CD14-positive monocyte (primary cell): ENCODE results near the gene SULT2A1. TPM values are rescaled to one million over a fixed set of nuclear protein-coding genes. Genes with fewer than 3 reads are reported as not detected.

Source experiments
- DNase-seq, 3 donors: peaks; one replicate each; pipeline ENCODE4 v3.0.0-alpha.2; 2011 to 2022
- H2AFZ ChIP-seq: 2 replicates; pipeline ENCODE4 v1.6.0; 2012; ENCODE audit warnings: mild to moderate bottlenecking, low read depth, low read length, inconsistent platforms; ENCODE audit not compliant: insufficient read depth, poor library complexity, severe bottlenecking
- H3K27ac ChIP-seq, 2 donors: 1 replicate in 1 of 2; 2 replicates in 1 of 2; pipeline ENCODE4 v1.5.1; 2012 to 2013; ENCODE audit warnings: low read length in 2 of 2, control low read depth in 1 of 2, inconsistent platforms in 1 of 2, low read depth in 1 of 2, mild to moderate bottlenecking in 1 of 2
- H3K27me3 ChIP-seq, 2 donors: one replicate each; pipeline versions ENCODE4 v1.6.0 to v1.6.1; 2011 to 2013; ENCODE audit warnings: low read length in 2 of 2; ENCODE audit not compliant: control insufficient read depth in 2 of 2, insufficient read depth in 2 of 2
- H3K36me3 ChIP-seq, 2 donors: replicated peaks in 1 of 2; 1 replicate in 1 of 2; 2 replicates in 1 of 2; pipeline versions ENCODE4 v1.5.1 to v1.6.1; 2012 to 2013; ENCODE audit warnings: low read length in 2 of 2, control low read depth in 1 of 2, inconsistent platforms in 1 of 2, mild to moderate bottlenecking in 1 of 2; ENCODE audit not compliant: insufficient read depth in 2 of 2, control insufficient read depth in 1 of 2
- H3K4me1 ChIP-seq, 2 donors: 1 replicate in 1 of 2; 2 replicates in 1 of 2; pipeline versions ENCODE4 v1.5.1 to v1.6.1; 2012 to 2013; ENCODE audit warnings: low read length in 2 of 2, control low read depth in 1 of 2, inconsistent platforms in 1 of 2, mild to moderate bottlenecking in 1 of 2, moderate library complexity in 1 of 2; ENCODE audit not compliant: insufficient read depth in 2 of 2, control insufficient read depth in 1 of 2
- H3K4me2 ChIP-seq: replicated peaks from 2 replicates; pipeline ENCODE3; 2012; ENCODE audit warnings: low read length, moderate library complexity, mild to moderate bottlenecking; ENCODE audit not compliant: poor library complexity, severe bottlenecking; ENCODE audit errors: extremely low read depth
- H3K4me3 ChIP-seq, 3 experiments: fragments of 200-600 bp in 1 of 3; sonication (generic) in 1 of 3; replicated peaks in 1 of 3; 1 replicate in 2 of 3; 2 replicates in 1 of 3; pipeline ENCODE4 v1.5.1; 2011 to 2013; ENCODE audit warnings: low read length in 3 of 3, mild to moderate bottlenecking in 3 of 3, control low read depth in 2 of 3, low read depth in 2 of 3, inconsistent platforms in 1 of 3, moderate library complexity in 1 of 3
- H3K79me2 ChIP-seq: 2 replicates; pipeline ENCODE4 v1.6.0; 2012; ENCODE audit warnings: mild to moderate bottlenecking, control low read depth, inconsistent platforms, low read length, moderate library complexity; ENCODE audit not compliant: insufficient read depth
- H3K9ac ChIP-seq: 2 replicates; pipeline ENCODE4 v1.6.0; 2017; ENCODE audit warnings: low read length, mild to moderate bottlenecking; ENCODE audit not compliant: insufficient read depth, poor library complexity, severe bottlenecking
- H3K9me3 ChIP-seq, 2 donors: replicated peaks in 1 of 2; 1 replicate in 1 of 2; 2 replicates in 1 of 2; pipeline versions ENCODE4 v1.5.1 to v1.6.1; 2012 to 2013; ENCODE audit warnings: low read length in 2 of 2, control low read depth in 1 of 2; ENCODE audit not compliant: control insufficient read depth in 1 of 2, insufficient read depth in 1 of 2
- H4K20me1 ChIP-seq: 2 replicates; pipeline ENCODE4 v1.6.0; 2012; ENCODE audit warnings: mild to moderate bottlenecking, low read length, control low read depth, moderate library complexity; ENCODE audit not compliant: insufficient read depth
- H3K27ac Mint-ChIP-seq, 7 donors: one replicate each; pipeline ENCODE4 v1.8.0; 2020; ENCODE audit warnings: mild to moderate bottlenecking in 7 of 7, mixed read lengths in 7 of 7, moderate library complexity in 6 of 7, inconsistent platforms in 2 of 7
- H3K27me3 Mint-ChIP-seq, 3 donors: one replicate each; pipeline ENCODE4 v1.8.0; 2021 to 2022; ENCODE audit warnings: low read depth in 3 of 3, mild to moderate bottlenecking in 3 of 3, mixed read lengths in 3 of 3, moderate library complexity in 3 of 3, inconsistent platforms in 1 of 3
- H3K36me3 Mint-ChIP-seq, 2 donors: one replicate each; pipeline ENCODE4 v1.8.0; 2020; ENCODE audit warnings: mixed read lengths in 2 of 2, inconsistent platforms in 1 of 2, mild to moderate bottlenecking in 1 of 2
- H3K4me1 Mint-ChIP-seq: one replicate; pipeline ENCODE4 v1.8.0; 2020; ENCODE audit warnings: mild to moderate bottlenecking, mixed read lengths
- H3K4me3 Mint-ChIP-seq, 2 donors: one replicate each; pipeline ENCODE4 v1.8.0; 2020; ENCODE audit warnings: mild to moderate bottlenecking in 2 of 2, mixed read lengths in 2 of 2, moderate library complexity in 1 of 2
- H3K9me3 Mint-ChIP-seq, 7 donors: one replicate each; pipeline ENCODE4 v1.8.0; 2020 to 2022; ENCODE audit warnings: mixed read lengths in 7 of 7, mild to moderate bottlenecking in 6 of 7, moderate library complexity in 6 of 7, inconsistent platforms in 2 of 7
- WGBS: methylation state at CpG from one replicate; pipeline ENCODE4 v1.1.5; 2013; ENCODE audit warnings: missing lambda C conversion rate; ENCODE audit not compliant: insufficient coverage; 5-methylcytosine and 5-hydroxymethylcytosine counted together
- intact Hi-C, 2 donors: fragments of 100-400 bp; cut with micrococcal nuclease; formaldehyde crosslinking; loops; one replicate each; pipeline versions ENCODE4 v1.15.0 to v1.15.1; 2023
- polyA plus RNA-seq, 3 donors: library from polyadenylated mRNA; depleted of rRNA in 1 of 3; unstranded in 2 of 3; stranded (reverse) in 1 of 3; fragments of 300-500 nt in 2 of 3; fragments of >200 nt in 1 of 3; fragmentation: Illumina TruSeq in 2 of 3; gene quantifications; 1 replicate in 2 of 3; 2 replicates in 1 of 3; pipeline ENCODE4 v1.2.3, GENCODE V29; 2012 to 2021
- TF ChIP-seq, protein P1 (sequence below): fragments of 200-600 bp; IDR thresholded peaks from one replicate; pipeline ENCODE4 v1.8.0; 2022; ENCODE audit warnings: antibody characterized with exemption, mild to moderate bottlenecking

Gene SULT2A1
- polyA plus RNA-seq, 3 donors = not detected

DNA sequence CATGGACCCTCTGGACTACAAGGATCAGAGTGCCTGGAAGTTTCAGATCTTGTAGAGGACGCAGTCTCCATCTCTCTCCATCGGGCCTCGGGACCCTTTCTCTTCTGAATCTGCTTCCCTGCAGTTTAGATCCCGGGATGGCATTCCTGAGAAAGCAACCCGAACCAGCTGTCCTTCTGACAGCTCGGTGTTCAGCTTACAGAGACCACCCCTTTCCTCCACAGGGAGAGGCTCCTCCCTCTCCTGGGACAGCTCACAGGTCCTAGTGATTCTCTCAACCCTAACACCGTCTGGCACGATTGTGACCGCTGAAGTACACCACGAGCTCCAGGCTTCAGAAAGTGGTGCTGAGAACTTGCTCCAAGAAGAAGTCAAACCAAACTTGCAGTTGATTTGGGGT is 46.2 kb downstream of the SULT2A1 start:
- Histone ChIP-seq H2AFZ (no peak overlapping the region), H3K27me3 (no peaks in the 10 kb centered on the region), H3K9me3 (no peaks in the 10 kb centered on the region), H3K79me2 (no peaks in the 10 kb centered on the region), H4K20me1 (no peaks in the 10 kb centered on the region), H3K4me1 (no peaks in the 10 kb centered on the region), H3K4me2 (no peak overlapping the region), H3K27ac (no peak overlapping the region), H3K9ac (no peak overlapping the region), H3K4me3 (no peak overlapping the region), H3K36me3 (no peaks in the 10 kb centered on the region)
- H3K36me3 Mint-ChIP-seq = no peaks in the 10 kb centered on the region
- H3K27me3 Mint-ChIP-seq = peaks cover 1 to 8% (median 4%) of the 10 kb centered on the region in 3 donors
- 58% methylated on average over 7 of the region's 10 CpGs for WGBS
- H3K4me3 Mint-ChIP-seq = no peak overlapping the region
- intact Hi-C loops = no loop called here
- peaks cover 3% of the 10 kb centered on the region for H3K4me1 Mint-ChIP-seq
- no peak overlapping the region for H3K27ac Mint-ChIP-seq
- DNase-seq = no peak
- no peaks in the 10 kb centered on the region for H3K9me3 Mint-ChIP-seq
- TF ChIP-seq, protein P1, sequence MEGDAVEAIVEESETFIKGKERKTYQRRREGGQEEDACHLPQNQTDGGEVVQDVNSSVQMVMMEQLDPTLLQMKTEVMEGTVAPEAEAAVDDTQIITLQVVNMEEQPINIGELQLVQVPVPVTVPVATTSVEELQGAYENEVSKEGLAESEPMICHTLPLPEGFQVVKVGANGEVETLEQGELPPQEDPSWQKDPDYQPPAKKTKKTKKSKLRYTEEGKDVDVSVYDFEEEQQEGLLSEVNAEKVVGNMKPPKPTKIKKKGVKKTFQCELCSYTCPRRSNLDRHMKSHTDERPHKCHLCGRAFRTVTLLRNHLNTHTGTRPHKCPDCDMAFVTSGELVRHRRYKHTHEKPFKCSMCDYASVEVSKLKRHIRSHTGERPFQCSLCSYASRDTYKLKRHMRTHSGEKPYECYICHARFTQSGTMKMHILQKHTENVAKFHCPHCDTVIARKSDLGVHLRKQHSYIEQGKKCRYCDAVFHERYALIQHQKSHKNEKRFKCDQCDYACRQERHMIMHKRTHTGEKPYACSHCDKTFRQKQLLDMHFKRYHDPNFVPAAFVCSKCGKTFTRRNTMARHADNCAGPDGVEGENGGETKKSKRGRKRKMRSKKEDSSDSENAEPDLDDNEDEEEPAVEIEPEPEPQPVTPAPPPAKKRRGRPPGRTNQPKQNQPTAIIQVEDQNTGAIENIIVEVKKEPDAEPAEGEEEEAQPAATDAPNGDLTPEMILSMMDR = no peak

DNA sequence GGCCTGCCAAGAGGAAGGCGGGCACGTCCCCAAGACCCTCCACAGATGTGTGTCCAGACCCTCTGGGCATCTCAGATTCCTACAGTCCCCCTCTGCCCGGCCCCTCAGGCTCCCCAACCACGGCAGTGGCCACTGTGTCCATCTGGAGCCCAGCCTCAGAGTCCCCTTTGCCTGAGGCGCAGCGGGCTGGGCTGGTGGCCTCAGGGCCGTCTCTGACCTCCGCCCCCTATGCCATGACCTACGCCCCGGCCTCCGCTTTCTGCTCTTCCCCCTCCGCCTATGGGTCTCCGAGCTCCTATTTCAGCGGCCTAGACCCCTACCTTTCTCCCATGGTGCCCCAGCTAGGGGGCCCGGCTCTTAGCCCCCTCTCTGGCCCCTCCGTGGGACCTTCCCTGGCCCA is 46.7 kb downstream of the SULT2A1 start:
- H3K27ac Mint-ChIP-seq = no peak overlapping the region
- Histone ChIP-seq H3K79me2 (no peaks in the 10 kb centered on the region), H2AFZ (no peak overlapping the region), H3K9me3 (no peaks in the 10 kb centered on the region), H3K9ac (no peak overlapping the region), H3K4me1 (no peaks in the 10 kb centered on the region), H3K4me2 (no peak overlapping the region), H4K20me1 (no peaks in the 10 kb centered on the region), H3K27me3 (no peaks in the 10 kb centered on the region), H3K36me3 (no peaks in the 10 kb centered on the region), H3K27ac (no peak overlapping the region), H3K4me3 (no peak overlapping the region)
- WGBS = 93% methylated on average over 16 of the region's 16 CpGs
- intact Hi-C loops = no loop called here
- no peak overlapping the region for H3K4me3 Mint-ChIP-seq
- no peak for DNase-seq
- TF ChIP-seq, protein P1 = no peak
- H3K9me3 Mint-ChIP-seq = no peaks in the 10 kb centered on the region
- H3K27me3 Mint-ChIP-seq = peaks cover 1 to 8% (median 4%) of the 10 kb centered on the region in 3 donors
- peaks cover 3% of the 10 kb centered on the region for H3K4me1 Mint-ChIP-seq
- H3K36me3 Mint-ChIP-seq = no peaks in the 10 kb centered on the region
